Measurements from ENCODE around the gene RBM33. TPM values are rescaled to one million over a fixed set of nuclear protein-coding genes. Genes with fewer than 3 reads are reported as not detected.

The RBM33 gene
- total RNA-seq, 4 donors from 2014 or later: 27.0 to 34.5 (median 32.6) TPM

GRCh38 chr7:155643804-155644177 lies 670 bp upstream of the RBM33 start:
- H3K4me1 ChIP-seq: peaks cover 20 to 33% (median 28%) of the 10 kb centered on the region in 4 donors
- intact Hi-C loops (cut with DNase I): loop anchor here (10.0 kb wide), 1 partner anchor 1001 kb away; the partner anchor contains the start of gene RNF32

DNA sequence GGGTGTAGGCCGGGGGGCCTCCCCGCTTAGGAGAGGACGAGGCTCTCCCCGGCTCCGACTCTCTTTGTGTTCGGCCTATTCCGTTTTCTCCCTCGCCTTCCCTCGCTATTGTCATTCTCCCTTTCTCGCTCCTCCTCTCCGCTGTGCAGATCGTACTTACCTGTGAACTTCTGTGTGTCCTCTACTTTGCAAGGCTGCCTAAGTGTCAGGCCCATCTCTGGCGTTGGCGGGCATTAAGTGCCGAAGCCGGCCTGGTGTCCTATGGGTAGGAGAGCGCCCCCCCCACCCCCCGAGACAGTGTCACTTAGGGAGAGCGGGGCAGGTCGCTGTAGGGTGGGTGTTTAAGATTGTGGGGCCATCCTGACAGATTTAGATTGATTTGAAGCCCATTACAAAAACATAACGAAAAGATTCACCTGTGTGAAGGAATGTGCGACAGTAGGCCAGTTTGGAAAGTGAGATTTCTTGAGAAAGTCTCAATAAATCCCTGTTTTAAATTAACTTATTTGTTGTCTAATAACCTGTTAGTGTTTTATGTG lies 579 bp downstream of the RBM33 start:
- Histone ChIP-seq H3K4me3 (peak overlapping the region; percentile 77 to 99 (median 84)), H3K9me3 (peaks cover 0 to 18% (median 16%) of the 10 kb centered on the region in 4 donors), H3K27me3 (no peaks in the 10 kb centered on the region), H3K36me3 (peaks cover 5 to 12% (median 9%) of the 10 kb centered on the region in 4 donors), H3K27ac (replicated peaks in 1 of 4) (peak overlapping the region; percentile 90 to 95 (median 90)), H3K4me1 (peaks cover 20 to 33% (median 28%) of the 10 kb centered on the region in 4 donors)
- TF ChIP-seq POLR2AphosphoS5 (IDR thresholded peaks at IDR 0.05) (no peak), EP300 (IDR thresholded peaks at IDR 0.05) (no peak), POLR2A (IDR thresholded peaks at IDR 0.05; ENCODE audit: low read depth) (no peak), CTCF (IDR thresholded peaks at IDR 0.05) (no peak)
- no peak for DNase-seq (ENCODE audit: extremely low spot score)
- WGBS: under 1% methylated on average over 21 of the region's 22 CpGs
- intact Hi-C loops (cut with DNase I): loop anchor here (10.0 kb wide), 1 partner anchor 1000 kb away; the partner anchor contains the start of gene RNF32

More at GRCh38 chr7:155643804-155644177, 670 bp upstream of the RBM33 start:
- TF ChIP-seq POLR2A (IDR thresholded peaks at IDR 0.05; ENCODE audit: low read depth): no peak
- peaks cover 5 to 12% (median 9%) of the 10 kb centered on the region in 4 donors for H3K36me3 ChIP-seq
- H3K4me3 ChIP-seq: peak overlapping the region; percentile 77 to 99 (median 84)
- no peaks in the 10 kb centered on the region for H3K27me3 ChIP-seq
- no peak for DNase-seq (ENCODE audit: extremely low spot score)
- WGBS: 1% methylated on average over 12 of the region's 32 CpGs
- H3K27ac ChIP-seq (replicated peaks in 1 of 4): peak overlapping the region; percentile 90 to 95 (median 90)
- H3K9me3 ChIP-seq: peaks cover 0 to 7% (median 5%) of the 10 kb centered on the region in 4 donors

- no peak for DNase-seq (ENCODE audit: extremely low spot score)
- no peak for TF ChIP-seq POLR2AphosphoS5 (IDR thresholded peaks at IDR 0.05)
- Histone ChIP-seq H3K4me3 (peak overlapping the region; percentile 77 to 99 (median 84)), H3K4me1 (peaks cover 20 to 33% (median 28%) of the 10 kb centered on the region in 4 donors), H3K9me3 (peaks cover 0 to 19% (median 17%) of the 10 kb centered on the region in 4 donors), H3K27ac (replicated peaks in 1 of 4) (no peak overlapping the region), H3K27me3 (no peaks in the 10 kb centered on the region), H3K36me3 (peaks cover 4 to 12% (median 6%) of the 10 kb centered on the region in 4 donors)
- WGBS: 24% methylated on average over 7 of the region's 7 CpGs
- intact Hi-C loops (cut with DNase I): loop anchor here (10.0 kb wide), 1 partner anchor 999 kb away; the partner anchor contains the start of gene RNF32
Measured at GRCh38 chr7:155645662-155646061, 1.2 kb downstream of the RBM33 start.

DNA sequence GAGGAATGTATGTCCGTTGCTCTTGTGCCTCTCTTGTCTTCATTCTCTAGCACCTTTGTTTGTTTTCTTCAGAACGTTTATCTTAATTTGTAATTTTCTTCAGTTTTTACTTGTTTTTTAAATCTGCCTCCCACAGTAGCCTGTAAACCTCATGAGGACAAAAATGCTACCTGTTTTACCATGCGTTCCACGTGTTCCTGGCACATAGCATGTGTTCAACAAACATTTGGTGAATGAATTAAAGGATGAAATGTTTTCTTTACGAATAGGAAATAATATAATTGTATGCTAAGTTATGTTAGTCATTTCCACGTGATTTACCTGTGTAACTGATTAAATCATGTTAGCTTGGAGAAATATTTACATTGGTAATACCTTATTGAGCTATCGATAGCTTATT lies 2.2 kb downstream of the RBM33 start:
- Histone ChIP-seq H3K4me1 (peaks cover 20 to 38% (median 29%) of the 10 kb centered on the region in 4 donors), H3K4me3 (no peak overlapping the region), H3K9me3 (peaks cover 0 to 19% (median 17%) of the 10 kb centered on the region in 4 donors), H3K27ac (replicated peaks in 1 of 4) (no peak overlapping the region), H3K36me3 (peaks cover 0 to 10% (median 5%) of the 10 kb centered on the region in 4 donors), H3K27me3 (no peaks in the 10 kb centered on the region)
- 86% methylated on average over 7 of the region's 7 CpGs for WGBS
- DNase-seq (ENCODE audit: extremely low spot score): no peak
- intact Hi-C loops (cut with DNase I): loop anchor here (10.0 kb wide), 1 partner anchor 998 kb away; the partner anchor contains the start of gene RNF32
- TF ChIP-seq POLR2AphosphoS5 (IDR thresholded peaks at IDR 0.05) (no peak), POLR2A (IDR thresholded peaks at IDR 0.05; ENCODE audit: low read depth) (no peak), CTCF (IDR thresholded peaks at IDR 0.05) (no peak), EP300 (IDR thresholded peaks at IDR 0.05) (no peak)

GRCh38 chr7:155647302-155647701 lies 2.8 kb downstream of the RBM33 start:
- Histone ChIP-seq H3K27me3 (no peaks in the 10 kb centered on the region), H3K36me3 (peaks cover 0 to 5% (median 4%) of the 10 kb centered on the region in 4 donors), H3K4me1 (peaks cover 22 to 45% (median 29%) of the 10 kb centered on the region in 4 donors), H3K27ac (replicated peaks in 1 of 4) (no peak overlapping the region), H3K9me3 (peaks cover 0 to 19% (median 17%) of the 10 kb centered on the region in 4 donors), H3K4me3 (no peak overlapping the region)
- DNase-seq (ENCODE audit: extremely low spot score): no peak
- WGBS: 79% methylated on average over 5 of the region's 5 CpGs
- TF ChIP-seq EP300 (IDR thresholded peaks at IDR 0.05): no peak
- no peak for TF ChIP-seq CTCF (IDR thresholded peaks at IDR 0.05)
- TF ChIP-seq POLR2AphosphoS5 (IDR thresholded peaks at IDR 0.05): no peak
- TF ChIP-seq POLR2A (IDR thresholded peaks at IDR 0.05; ENCODE audit: low read depth): no peak
- intact Hi-C loops (cut with DNase I): loop anchor here (10.0 kb wide), 1 partner anchor 997 kb away; the partner anchor contains the start of gene RNF32

Measured in esophagus muscularis mucosa (tissue), 4 donors.